ENCODE measurements around the gene JADE2.
"Not testable (repeated sequence)": the region's sequence is repeated elsewhere in the genome, so short reads cannot be mapped to it uniquely, and the experiment has no call there.

Gene JADE2

DNA sequence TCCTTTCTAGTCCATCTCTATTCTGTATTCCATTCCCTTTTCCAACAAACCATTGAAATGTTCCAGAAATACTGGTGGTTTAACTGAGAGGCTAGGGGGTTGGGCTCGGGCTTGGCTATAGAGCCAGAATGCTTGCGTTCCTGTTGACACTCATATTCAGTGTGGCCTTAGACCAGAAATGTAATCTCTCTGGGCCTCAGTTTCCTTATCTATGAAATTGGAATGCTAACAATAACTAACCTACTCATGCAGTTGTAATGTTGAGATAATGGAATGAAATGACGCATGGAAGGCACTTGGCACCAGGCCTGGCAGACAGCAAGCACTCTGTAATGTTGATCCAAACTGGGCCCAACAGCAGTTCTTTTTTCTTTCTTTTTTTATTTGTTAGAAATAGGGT, 26.8 kb downstream of the JADE2 start:
- no peak for DNase-seq (ENCODE audit: low read depth)

GRCh38 chr5:134552716-134553115, 27.2 kb downstream of the JADE2 start:
- not testable (repeated sequence) for DNase-seq (ENCODE audit: low read depth)

GRCh38 chr5:134553821-134554267, 28.4 kb downstream of the JADE2 start:
- no peak for DNase-seq (ENCODE audit: low read depth)

DNA sequence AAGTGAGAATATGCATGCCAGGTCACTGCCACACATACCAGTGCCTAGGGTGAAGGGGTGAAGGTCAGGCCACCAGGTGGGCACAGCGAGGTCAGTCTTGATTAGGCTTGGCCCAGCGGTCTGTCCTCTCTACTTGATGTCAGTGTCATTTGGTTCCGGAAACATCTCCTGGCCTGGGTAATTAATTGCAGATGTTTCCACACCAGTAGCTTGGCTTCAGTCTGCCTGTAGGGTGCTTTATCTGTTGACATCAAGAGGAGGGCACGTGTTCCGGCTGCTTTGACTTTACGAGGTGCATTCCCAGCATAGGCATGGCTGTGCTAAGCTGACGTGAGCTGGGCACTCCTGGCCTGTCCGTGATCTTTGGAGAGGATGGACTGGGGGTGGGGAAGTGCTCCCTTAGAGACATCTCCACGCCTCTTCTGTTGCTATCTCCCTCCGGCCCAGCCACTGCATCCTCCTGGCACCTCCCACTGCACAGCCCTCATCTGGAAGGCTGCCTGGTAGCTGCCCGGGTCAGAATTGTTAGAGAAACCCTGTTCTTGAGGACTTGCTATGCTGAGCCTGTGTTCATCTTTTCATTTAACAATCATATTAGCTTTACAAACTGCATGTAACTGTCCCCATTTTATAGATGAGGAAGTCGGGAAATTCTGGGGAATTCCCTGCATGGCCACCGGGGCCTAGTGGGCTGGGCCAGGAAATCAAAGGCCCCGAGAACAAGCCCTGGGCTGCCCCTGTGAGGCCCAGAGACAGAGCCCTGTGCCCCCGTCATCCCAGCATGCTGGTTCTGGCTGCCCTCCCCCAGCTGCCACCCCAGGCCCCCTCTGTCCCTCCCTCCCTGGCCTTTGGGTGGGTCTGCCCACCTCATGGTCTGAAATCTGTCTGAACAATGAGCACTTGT, 29.1 kb downstream of the JADE2 start:
- DNase-seq (ENCODE audit: low read depth): no peak

- DNase-seq (ENCODE audit: low read depth): no peak
These were observed 29.9 kb downstream of the JADE2 start for GRCh38 chr5:134555223-134555889.

GRCh38 chr5:134555890-134556311, 30.4 kb downstream of the JADE2 start:
- DNase-seq (ENCODE audit: low read depth): peak; percentile 78

GRCh38 chr5:134556588-134556987, 31.1 kb downstream of the JADE2 start:
- DNase-seq (ENCODE audit: low read depth): not testable (repeated sequence)

DNA sequence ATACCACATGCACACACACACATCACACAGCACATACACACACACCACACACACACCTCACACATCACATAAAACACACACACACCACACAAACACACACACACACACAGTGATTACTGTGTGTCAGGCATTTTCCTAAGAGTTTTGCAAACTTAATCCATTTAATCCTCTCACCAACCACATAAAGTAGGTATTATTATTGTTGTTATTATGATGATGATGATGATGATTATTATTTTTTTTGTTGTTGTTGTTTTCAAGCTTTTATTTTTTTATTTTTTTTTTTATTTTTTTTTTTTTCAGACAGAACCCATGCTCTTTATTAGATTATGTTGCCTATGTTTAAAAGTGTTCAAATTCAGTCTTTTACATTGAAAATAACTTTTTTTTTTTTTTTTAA, 31.5 kb downstream of the JADE2 start:
- no peak for DNase-seq (ENCODE audit: low read depth)

DNA sequence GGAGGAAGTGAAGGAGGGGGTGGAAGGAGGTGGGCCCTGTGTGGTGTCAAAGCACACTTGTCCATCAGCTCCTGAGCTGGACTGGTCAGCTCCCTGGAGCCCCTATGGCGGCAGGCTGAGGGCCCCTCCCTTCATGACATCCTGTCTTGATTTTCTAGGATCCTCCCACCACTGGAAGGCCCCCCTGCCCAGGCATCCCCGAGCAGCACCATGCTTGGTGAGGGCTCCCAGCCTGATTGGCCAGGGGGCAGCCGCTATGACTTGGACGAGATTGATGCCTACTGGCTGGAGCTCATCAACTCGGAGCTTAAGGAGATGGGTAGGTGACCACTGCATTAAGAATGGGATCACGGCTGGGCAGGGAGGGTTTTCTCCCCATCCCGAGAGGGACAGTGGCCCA, 34.2 kb downstream of the JADE2 start:
- DNase-seq (ENCODE audit: low read depth): no peak

GRCh38 chr5:134560698-134561097, 35.2 kb downstream of the JADE2 start:
- no peak for DNase-seq (ENCODE audit: low read depth)

GRCh38 chr5:134561871-134562296, 36.4 kb downstream of the JADE2 start:
- DNase-seq (ENCODE audit: low read depth): no peak

- no peak for DNase-seq (ENCODE audit: low read depth)
These were observed 37.8 kb downstream of the JADE2 start for GRCh38 chr5:134563221-134563620.

GRCh38 chr5:134563962-134564361, 38.5 kb downstream of the JADE2 start:
- no peak for DNase-seq (ENCODE audit: low read depth)

DNA sequence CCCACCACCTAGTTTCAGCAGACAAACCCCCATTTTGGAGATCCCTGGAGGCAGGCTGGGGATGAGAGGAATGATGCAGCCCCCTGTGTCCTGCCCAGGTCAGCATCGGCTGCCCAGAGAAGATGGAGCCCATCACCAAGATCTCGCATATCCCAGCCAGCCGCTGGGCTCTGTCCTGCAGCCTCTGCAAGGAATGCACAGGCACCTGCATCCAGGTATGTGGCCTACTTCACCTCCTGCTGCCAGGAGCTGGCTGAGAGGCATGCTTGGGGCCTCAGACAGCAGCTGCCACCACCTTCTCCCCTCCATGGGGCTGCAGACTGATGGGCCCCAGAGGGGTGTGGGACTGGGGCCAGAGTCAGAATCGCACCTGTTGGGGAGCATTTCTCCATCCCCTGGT, 38.9 kb downstream of the JADE2 start:
- no peak for DNase-seq (ENCODE audit: low read depth)

DNA sequence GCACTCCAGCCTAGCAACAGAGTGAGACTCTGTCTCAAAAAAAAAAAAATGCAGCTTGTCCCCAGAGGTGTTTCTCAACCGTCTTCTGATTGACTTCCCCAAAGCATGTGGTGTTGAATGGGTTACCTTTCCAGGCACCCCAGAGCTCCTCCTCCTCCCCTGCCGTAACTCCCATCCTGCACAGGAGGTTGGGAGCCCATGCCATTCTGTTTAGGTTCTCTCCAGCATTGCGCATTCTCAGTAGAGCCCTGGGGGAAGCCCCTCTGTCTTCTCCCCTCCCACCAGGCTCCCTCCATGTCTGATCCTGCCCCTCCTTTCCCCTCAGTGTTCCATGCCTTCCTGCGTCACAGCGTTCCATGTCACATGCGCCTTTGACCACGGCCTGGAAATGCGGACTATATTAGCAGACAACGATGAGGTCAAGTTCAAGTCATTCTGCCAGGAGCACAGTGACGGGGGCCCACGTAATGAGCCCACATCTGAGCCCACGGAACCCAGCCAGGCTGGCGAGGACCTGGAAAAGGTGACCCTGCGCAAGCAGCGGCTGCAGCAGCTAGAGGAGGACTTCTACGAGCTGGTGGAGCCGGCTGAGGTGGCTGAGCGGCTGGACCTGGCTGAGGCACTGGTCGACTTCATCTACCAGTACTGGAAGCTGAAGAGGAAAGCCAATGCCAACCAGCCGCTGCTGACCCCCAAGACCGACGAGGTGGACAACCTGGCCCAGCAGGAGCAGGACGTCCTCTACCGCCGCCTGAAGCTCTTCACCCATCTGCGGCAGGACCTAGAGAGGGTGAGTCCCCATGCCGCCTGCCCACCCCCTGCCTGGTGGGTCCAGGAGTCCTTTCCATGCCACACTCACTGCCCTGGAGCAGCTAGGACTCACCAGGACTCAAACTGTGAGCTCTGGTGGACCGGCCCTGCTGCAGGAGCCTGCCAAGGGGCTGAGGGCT, 40.6 kb downstream of the JADE2 start:
- DNase-seq (ENCODE audit: low read depth): no peak

- DNase-seq (ENCODE audit: low read depth): no peak
These were observed 41.3 kb downstream of the JADE2 start for GRCh38 chr5:134566741-134567221.

DNA sequence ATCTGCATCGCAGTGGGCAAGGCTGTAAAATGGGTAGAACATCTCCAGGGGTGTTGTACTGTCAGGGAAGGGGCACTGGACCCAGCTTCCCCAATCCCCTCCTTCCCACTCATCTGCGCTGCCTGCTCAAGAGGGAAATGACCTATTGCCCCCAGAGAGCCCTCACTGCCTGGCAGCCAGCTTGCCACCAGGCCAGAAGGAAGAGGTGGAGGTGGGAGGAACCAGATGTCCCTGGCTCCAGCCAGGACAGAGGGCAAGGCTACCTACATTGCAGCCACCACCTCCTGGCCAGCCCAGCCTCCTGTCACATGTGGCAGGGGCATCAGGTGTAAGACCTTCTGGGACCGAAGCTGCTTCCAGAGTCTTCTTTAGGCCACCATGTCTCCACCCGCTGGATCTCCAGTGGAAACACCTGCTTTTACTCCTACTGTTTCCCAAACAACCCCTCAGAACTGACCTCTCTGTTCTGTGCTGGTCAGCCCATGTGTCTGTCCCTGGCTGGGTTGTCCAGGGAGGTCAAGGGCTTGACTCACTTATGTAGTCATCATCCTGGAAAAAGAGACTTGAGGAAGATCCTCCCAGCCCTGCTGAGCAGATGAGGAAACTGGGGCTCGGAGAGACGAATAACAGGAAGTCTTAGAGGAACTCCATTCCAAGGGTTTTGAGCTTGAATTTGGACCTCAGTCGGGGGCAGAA, 42.3 kb downstream of the JADE2 start:
- DNase-seq (ENCODE audit: low read depth): no peak

DNA sequence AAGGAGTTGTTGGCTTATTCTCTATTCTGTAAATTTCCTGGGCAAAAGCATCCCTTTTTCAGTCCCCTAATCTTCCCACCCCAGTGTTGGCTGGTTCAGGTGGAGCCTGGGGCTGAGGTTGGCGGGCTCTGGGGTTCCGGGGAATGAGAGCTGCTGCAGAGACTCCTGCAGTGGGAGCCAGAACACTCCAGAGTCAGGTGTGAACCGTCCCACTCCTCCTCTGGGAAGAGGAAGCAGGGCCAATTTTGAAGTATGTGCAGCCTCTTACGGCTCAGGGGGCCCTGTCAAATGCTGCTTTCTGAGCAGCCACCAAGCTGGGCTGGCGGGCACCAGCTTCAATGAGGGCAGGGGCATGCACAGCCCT, 42.8 kb downstream of the JADE2 start:
- DNase-seq (ENCODE audit: low read depth): no peak

GRCh38 chr5:134568761-134569695, 43.6 kb downstream of the JADE2 start:
- DNase-seq (ENCODE audit: low read depth): no peak

GRCh38 chr5:134569758-134570364, 44.4 kb downstream of the JADE2 start:
- DNase-seq (ENCODE audit: low read depth): no peak
